H1 (cell line): ENCODE measurements around the gene BCAM. TPM values are rescaled to one million over a fixed set of nuclear protein-coding genes. Genes with fewer than 3 reads are reported as not detected.
"Not testable (repeated sequence)": the region's sequence is repeated elsewhere in the genome, so short reads cannot be mapped to it uniquely, and the experiment has no call there.

Experiments used
- CTCF ChIA-PET: fragments of 300-600 bp; sonication (Branson Sonifier 250); formaldehyde crosslinking; loops from one replicate; lab custom pipeline; 2021; ENCODE audit not compliant: partially characterized antibody; lab: Charles Lee
- POLR2A ChIA-PET: fragments of 300-600 bp; sonication (Branson Sonifier 250); formaldehyde crosslinking; loops from one replicate; lab custom pipeline; 2021; ENCODE audit warnings: inconsistent platforms; ENCODE audit not compliant: partially characterized antibody; lab: Charles Lee
- DNase-seq, 2 experiments: peaks; one replicate each; pipeline versions ENCODE4 v3.0.0 to v3.0.0-alpha.2; 2010 to 2022; ENCODE audit warnings: low spot score in 2 of 2, low read depth in 1 of 2, mixed read lengths in 1 of 2
- FAIRE-seq: peaks from 2 replicates; lab custom pipeline; 2011; peaks lifted over from hg19 to GRCh38; lab: Jason Lieb, UNC
- H2AFZ ChIP-seq: 2 replicates; pipeline ENCODE4 v1.8.1; 2012; ENCODE audit warnings: low read length, inconsistent platforms
- H2AK5ac ChIP-seq: 2 replicates; pipeline ENCODE4 v1.6.1; 2013; ENCODE audit warnings: low read depth, low read length
- H2BK120ac ChIP-seq: replicated peaks from 2 replicates; pipeline ENCODE3; 2013; ENCODE audit warnings: low read depth, low read length, inconsistent platforms
- H2BK12ac ChIP-seq: 2 replicates; pipeline ENCODE4 v1.6.1; 2013; ENCODE audit warnings: low read depth, low read length
- H2BK15ac ChIP-seq: 2 replicates; pipeline ENCODE4 v1.6.1; 2013; ENCODE audit warnings: low read length
- H2BK20ac ChIP-seq: 2 replicates; pipeline ENCODE4 v1.6.1; 2013; ENCODE audit warnings: low read length
- H2BK5ac ChIP-seq: 2 replicates; pipeline ENCODE4 v1.6.1; 2013; ENCODE audit warnings: low read depth, low read length
- H3K14ac ChIP-seq: 2 replicates; pipeline ENCODE4 v1.6.1; 2013; ENCODE audit warnings: inconsistent platforms; ENCODE audit not compliant: insufficient read length
- H3K18ac ChIP-seq: 2 replicates; pipeline ENCODE4 v1.6.1; 2013; ENCODE audit warnings: low read length; ENCODE audit errors: extremely low read depth
- H3K23ac ChIP-seq: 2 replicates; pipeline ENCODE4 v1.6.1; 2013; ENCODE audit warnings: inconsistent platforms; ENCODE audit not compliant: insufficient read length
- H3K23me2 ChIP-seq: 2 replicates; pipeline ENCODE4 v1.6.1; 2013; ENCODE audit warnings: low read depth, low read length
- H3K27ac ChIP-seq: 2 replicates; pipeline ENCODE4 v1.6.1; 2011; ENCODE audit warnings: low read depth, low read length, inconsistent platforms
- H3K27me3 ChIP-seq, 4 experiments: replicated peaks in 1 of 4; 1 replicate in 1 of 4; 2 replicates in 3 of 4; pipeline versions ENCODE4 v1.6.1 to v1.8.1; 2011 to 2013; ENCODE audit warnings: low read length in 3 of 4, mild to moderate bottlenecking in 3 of 4, inconsistent platforms in 2 of 4, mixed read lengths in 2 of 4, moderate library complexity in 1 of 4; ENCODE audit not compliant: control insufficient read depth in 3 of 4, insufficient read depth in 3 of 4; ENCODE audit errors: extremely low read depth in 1 of 4
- H3K36me3 ChIP-seq, 4 experiments: 2 replicates each; pipeline versions ENCODE4 v1.6.1 to v1.8.1; 2011 to 2013; ENCODE audit warnings: mild to moderate bottlenecking in 4 of 4, low read length in 3 of 4, moderate library complexity in 2 of 4, control low read depth in 1 of 4, inconsistent platforms in 1 of 4; ENCODE audit not compliant: insufficient read depth in 4 of 4, control insufficient read depth in 2 of 4
- H3K4ac ChIP-seq: replicated peaks from 2 replicates; pipeline ENCODE3; 2013; ENCODE audit warnings: low read length, low read depth, mixed read lengths, inconsistent platforms; ENCODE audit not compliant: insufficient read length
- H3K4me1 ChIP-seq, 4 experiments: replicated peaks in 1 of 4; 1 replicate in 1 of 4; 2 replicates in 3 of 4; pipeline versions ENCODE4 v1.6.1 to v1.8.1; 2011 to 2013; ENCODE audit warnings: low read length in 3 of 4, inconsistent platforms in 2 of 4, mixed read lengths in 1 of 4; ENCODE audit not compliant: insufficient read depth in 4 of 4, control insufficient read depth in 3 of 4
- H3K4me2 ChIP-seq, 2 experiments: 2 replicates each; pipeline versions ENCODE4 v1.6.1 to v1.8.1; 2011 to 2013; ENCODE audit warnings: low read depth in 2 of 2, low read length in 2 of 2, control low read depth in 1 of 2, inconsistent platforms in 1 of 2, mild to moderate bottlenecking in 1 of 2; ENCODE audit not compliant: insufficient read depth in 1 of 2
- H3K4me3 ChIP-seq, 4 experiments: fragments of 200-600, 300-600 bp in 1 of 4; sonication (generic), shearing (Covaris generic), sonication (Bioruptor Twin) in 1 of 4; 2 replicates each; pipeline versions ENCODE4 v1.5.1 to v1.8.1; 2011 to 2016; ENCODE audit warnings: low read length in 4 of 4, low read depth in 3 of 4, control low read depth in 2 of 4, inconsistent platforms in 2 of 4, mild to moderate bottlenecking in 2 of 4, mixed read lengths in 1 of 4, moderate library complexity in 1 of 4; ENCODE audit not compliant: insufficient read depth in 2 of 4; ENCODE audit errors: extremely low read depth in 1 of 4
- H3K56ac ChIP-seq: replicated peaks from 2 replicates; pipeline ENCODE3; 2013; ENCODE audit warnings: low read depth, mild to moderate bottlenecking, mixed read lengths, low read length, inconsistent platforms; ENCODE audit not compliant: insufficient read length
- H3K79me1 ChIP-seq: 2 replicates; pipeline ENCODE4 v1.6.1; 2013; ENCODE audit warnings: low read depth, low read length, control low read depth
- H3K79me2 ChIP-seq, 2 experiments: 2 replicates each; pipeline versions ENCODE4 v1.6.1 to v1.8.1; 2012 to 2013; ENCODE audit warnings: low read length in 2 of 2, mild to moderate bottlenecking in 2 of 2, inconsistent platforms in 1 of 2; ENCODE audit not compliant: insufficient read depth in 2 of 2, control insufficient read depth in 1 of 2
- H3K9ac ChIP-seq, 4 experiments: replicated peaks in 1 of 4; 1 replicate in 1 of 4; 2 replicates in 3 of 4; pipeline versions ENCODE4 v1.6.1 to v1.8.1; 2011 to 2013; ENCODE audit warnings: low read depth in 3 of 4, low read length in 3 of 4, control low read depth in 2 of 4, mild to moderate bottlenecking in 2 of 4, moderate library complexity in 2 of 4, inconsistent platforms in 1 of 4; ENCODE audit errors: extremely low read depth in 1 of 4
- H3K9me3 ChIP-seq, 2 experiments: 2 replicates each; pipeline versions ENCODE4 v1.6.1 to v1.8.1; 2012 to 2013; ENCODE audit warnings: mild to moderate bottlenecking in 2 of 2, moderate library complexity in 2 of 2, control low read depth in 1 of 2, inconsistent platforms in 1 of 2, low read depth in 1 of 2, low read length in 1 of 2, mixed read lengths in 1 of 2; ENCODE audit not compliant: insufficient read depth in 2 of 2
- H4K20me1 ChIP-seq, 2 experiments: replicated peaks in 1 of 2; 2 replicates each; pipeline versions ENCODE3 to v1.8.1; 2011 to 2013; ENCODE audit warnings: inconsistent platforms in 2 of 2, low read length in 2 of 2, mild to moderate bottlenecking in 1 of 2; ENCODE audit not compliant: insufficient read depth in 2 of 2, control insufficient read depth in 1 of 2
- H4K5ac ChIP-seq: 2 replicates; pipeline ENCODE4 v1.6.1; 2013; ENCODE audit warnings: low read length, low read depth, mixed read lengths, inconsistent platforms; ENCODE audit not compliant: insufficient read length
- H4K8ac ChIP-seq: 2 replicates; pipeline ENCODE4 v1.8.0; 2013; ENCODE audit warnings: mild to moderate bottlenecking, moderate library complexity, low read length, inconsistent platforms; ENCODE audit not compliant: insufficient read depth; ENCODE audit errors: extremely low read depth
- H4K91ac ChIP-seq: replicated peaks from 2 replicates; pipeline ENCODE3; 2013; ENCODE audit warnings: low read length, mixed read lengths, inconsistent platforms; ENCODE audit not compliant: insufficient read length
- ATF2 ChIP-seq: IDR thresholded peaks from 2 replicates; pipeline ENCODE4 v1.6.1; 2012; ENCODE audit warnings: low read length, inconsistent platforms
- BCL11A ChIP-seq, 2 experiments: IDR thresholded peaks; one replicate each; pipeline ENCODE4 v1.6.1; 2011; ENCODE audit warnings: low read depth in 2 of 2, low read length in 2 of 2, mild to moderate bottlenecking in 2 of 2
- SIX5 ChIP-seq: IDR thresholded peaks from 2 replicates; pipeline ENCODE4 v1.6.1; 2011; ENCODE audit warnings: mild to moderate bottlenecking, low read depth, low read length
- WGBS, 2 experiments: shearing (Covaris generic) in 1 of 2; methylation state at CpG; one replicate each; pipeline versions ENCODE4 v1.1.6 to v1.1.7; 2013 to 2015; ENCODE audit warnings: low lambda C conversion rate in 2 of 2, mixed read lengths in 2 of 2, inconsistent platforms in 1 of 2, low coverage in 1 of 2, missing lambda C conversion rate in 1 of 2; ENCODE audit not compliant: insufficient replicate concordance in 2 of 2, insufficient coverage in 1 of 2, insufficient read length in 1 of 2; ENCODE audit errors: extremely low coverage in 1 of 2, missing lambda C conversion rate in 1 of 2; 5-methylcytosine and 5-hydroxymethylcytosine counted together
- polyA plus RNA-seq, 7 experiments: library from polyadenylated mRNA; depleted of rRNA in 3 of 7; stranded (reverse) in 5 of 7; unstranded in 2 of 7; fragments of >200 nt in 5 of 7; fragments of 200-250 nt in 2 of 7; gene quantifications; 1 replicate in 5 of 7; 2 replicates in 1 of 7; 4 replicates in 1 of 7; pipeline versions ENCODE4 v1.2.1 to v1.2.3, GENCODE V29; 2011 to 2013; ENCODE audit warnings: missing spikeins in 2 of 7, mixed read lengths in 2 of 7
- total RNA-seq: library from RNA; stranded (reverse); fragmentation: NEBNext Ultra II Directional; extraction: Animal tissue kit (Norgen Biotek cat#: 25700); gene quantifications from 2 replicates; pipeline ENCODE4 v1.2.1, GENCODE V29; 2021

The BCAM gene
- total and polyA plus RNA-seq, 2 of the 8 experiments (the other 6 are each of a cell fraction or from before 2014, with no cell fraction given): 32.5 to 81.4 TPM

- no peak for TF ChIP-seq ATF2
- TF ChIP-seq BCL11A (IDR thresholded peaks at IDR 0.05; ENCODE audit: low read depth in 2 of 2, low read length in 2 of 2): no peak
- TF ChIP-seq SIX5: no peak
These were observed 48.9 kb downstream of the BCAM start (continued) for GRCh38 chr19:44857837-44858236.

- H2AFZ ChIP-seq, H3K18ac ChIP-seq, H4K91ac ChIP-seq, H2BK5ac ChIP-seq, POLR2A ChIA-PET, H2AK5ac ChIP-seq, H3K79me1 ChIP-seq, FAIRE-seq, H4K5ac ChIP-seq, H3K4me1 ChIP-seq, H3K27ac ChIP-seq, H3K9me3 ChIP-seq, H3K9ac ChIP-seq, H3K14ac ChIP-seq, H3K23ac ChIP-seq, H3K4ac ChIP-seq, H3K23me2 ChIP-seq, CTCF ChIA-PET, H3K27me3 ChIP-seq, H2BK12ac ChIP-seq, H2BK120ac ChIP-seq, H4K8ac ChIP-seq, H3K56ac ChIP-seq, H3K4me2 ChIP-seq, H2BK20ac ChIP-seq, DNase-seq, H2BK15ac ChIP-seq, H3K4me3 ChIP-seq: not testable (repeated sequence)
- H3K79me2 ChIP-seq: peaks cover 3 to 43% of the 10 kb centered on the region in 2 experiments; a peak in 3 of 4 replicates
- 93% methylated on average over 3 of the region's 3 CpGs; no CpG with 5 or more reads in 1 of the 2 experiments for WGBS, 2 experiments
- peaks cover 7 to 20% of the 10 kb centered on the region in 2 experiments for H4K20me1 ChIP-seq
- H3K36me3 ChIP-seq: peaks cover 9 to 42% (median 21%) of the 10 kb centered on the region in 4 experiments; a peak in 7 of 8 replicates
These were observed 52.7 kb downstream of the BCAM start for GRCh38 chr19:44861576-44861975.
